ENCODE data around the gene FRMD4A. TPM values are rescaled to one million over a fixed set of nuclear protein-coding genes. Genes with fewer than 3 reads are reported as not detected.

FRMD4A gene
- total RNA-seq, 1 donor from 2014 or later = 28.2 TPM

DNA sequence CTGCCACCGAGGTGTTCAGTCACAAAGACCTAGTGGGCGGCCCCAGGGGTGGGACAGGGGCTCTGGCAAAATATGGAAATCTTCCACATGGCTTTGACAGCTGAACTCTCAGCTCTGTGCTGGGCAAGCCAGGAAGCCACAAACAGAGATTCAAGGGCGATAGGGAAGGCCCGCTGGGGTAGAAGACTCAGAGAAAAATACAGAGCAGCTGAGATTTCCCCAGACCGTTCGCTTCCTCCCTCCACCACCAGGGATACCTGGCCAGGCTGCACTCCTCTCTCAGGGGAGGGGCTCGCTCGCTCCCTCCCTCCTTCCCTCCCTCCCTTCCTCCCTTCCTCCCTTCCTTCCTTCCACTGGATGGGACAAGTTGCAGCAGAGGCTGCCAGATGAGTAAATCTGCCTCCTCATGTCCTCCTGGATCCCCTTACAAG is 483.5 kb downstream of the FRMD4A start:
- Histone ChIP-seq H3K36me3 (ENCODE audit: control insufficient read depth, insufficient read depth, low read length) (no peaks in the 10 kb centered on the region), H3K4me3 (ENCODE audit: low read depth, low read length) (no peak overlapping the region), H3K27me3 (ENCODE audit: control insufficient read depth, insufficient read depth, low read length) (no peaks in the 10 kb centered on the region)
- DNase-seq (ENCODE audit: low read depth) = no peak
- TF ChIP-seq, protein P1, sequence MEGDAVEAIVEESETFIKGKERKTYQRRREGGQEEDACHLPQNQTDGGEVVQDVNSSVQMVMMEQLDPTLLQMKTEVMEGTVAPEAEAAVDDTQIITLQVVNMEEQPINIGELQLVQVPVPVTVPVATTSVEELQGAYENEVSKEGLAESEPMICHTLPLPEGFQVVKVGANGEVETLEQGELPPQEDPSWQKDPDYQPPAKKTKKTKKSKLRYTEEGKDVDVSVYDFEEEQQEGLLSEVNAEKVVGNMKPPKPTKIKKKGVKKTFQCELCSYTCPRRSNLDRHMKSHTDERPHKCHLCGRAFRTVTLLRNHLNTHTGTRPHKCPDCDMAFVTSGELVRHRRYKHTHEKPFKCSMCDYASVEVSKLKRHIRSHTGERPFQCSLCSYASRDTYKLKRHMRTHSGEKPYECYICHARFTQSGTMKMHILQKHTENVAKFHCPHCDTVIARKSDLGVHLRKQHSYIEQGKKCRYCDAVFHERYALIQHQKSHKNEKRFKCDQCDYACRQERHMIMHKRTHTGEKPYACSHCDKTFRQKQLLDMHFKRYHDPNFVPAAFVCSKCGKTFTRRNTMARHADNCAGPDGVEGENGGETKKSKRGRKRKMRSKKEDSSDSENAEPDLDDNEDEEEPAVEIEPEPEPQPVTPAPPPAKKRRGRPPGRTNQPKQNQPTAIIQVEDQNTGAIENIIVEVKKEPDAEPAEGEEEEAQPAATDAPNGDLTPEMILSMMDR (IDR thresholded peaks at IDR 0.05; ENCODE audit: insufficient read depth, low read length, poor library complexity, severe bottlenecking) = no peak

DNA sequence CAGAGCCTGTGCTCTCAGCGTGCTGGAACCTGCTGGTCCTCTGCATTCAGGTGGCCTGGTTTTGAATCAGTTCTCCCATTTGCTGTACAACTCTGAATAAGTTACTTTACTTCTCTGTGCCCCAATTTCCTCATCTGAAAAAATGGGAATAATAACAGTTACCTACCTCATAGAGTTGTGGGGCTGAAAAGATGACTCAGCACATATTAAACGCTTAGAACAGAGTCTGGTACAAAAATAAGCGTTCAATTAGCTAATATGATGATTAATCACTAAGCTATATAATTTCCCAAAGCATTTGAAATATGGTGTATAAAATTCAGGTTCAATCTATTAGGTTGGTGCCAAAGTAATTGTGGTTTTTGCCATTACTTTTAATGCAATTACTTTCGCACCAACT is 484.8 kb downstream of the FRMD4A start:
- TF ChIP-seq, protein P1 (IDR thresholded peaks at IDR 0.05; ENCODE audit: insufficient read depth, low read length, poor library complexity, severe bottlenecking) = no peak
- Histone ChIP-seq H3K36me3 (ENCODE audit: control insufficient read depth, insufficient read depth, low read length) (no peaks in the 10 kb centered on the region), H3K27me3 (ENCODE audit: control insufficient read depth, insufficient read depth, low read length) (no peaks in the 10 kb centered on the region), H3K4me3 (ENCODE audit: low read depth, low read length) (no peak overlapping the region)
- DNase-seq (ENCODE audit: low read depth) = no peak

DNA sequence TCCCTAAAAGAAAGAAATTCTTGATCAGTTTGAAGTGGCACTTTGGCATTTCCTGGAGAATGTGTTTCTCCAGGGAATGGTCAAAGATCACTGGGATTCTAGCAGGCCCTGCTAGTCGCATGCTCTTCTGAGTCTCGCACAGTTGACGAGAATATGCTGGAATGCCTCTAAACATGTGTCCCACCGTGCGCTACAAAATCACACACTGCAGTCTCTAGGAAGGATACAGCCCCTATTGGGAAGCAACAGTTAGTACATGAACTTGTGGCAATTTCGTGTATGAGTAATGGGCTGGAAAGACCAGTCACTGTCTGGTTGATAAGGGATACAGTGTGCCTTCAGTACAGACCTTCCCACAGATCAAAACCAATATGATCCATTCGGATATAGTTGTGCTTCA is 486.1 kb downstream of the FRMD4A start:
- no peak for DNase-seq (ENCODE audit: low read depth)
- H3K27me3 ChIP-seq (ENCODE audit: control insufficient read depth, insufficient read depth, low read length) = no peaks in the 10 kb centered on the region
- no peak overlapping the region for H3K4me3 ChIP-seq (ENCODE audit: low read depth, low read length)
- TF ChIP-seq, protein P1 (IDR thresholded peaks at IDR 0.05; ENCODE audit: insufficient read depth, low read length, poor library complexity, severe bottlenecking) = no peak
- no peaks in the 10 kb centered on the region for H3K36me3 ChIP-seq (ENCODE audit: control insufficient read depth, insufficient read depth, low read length)

DNA sequence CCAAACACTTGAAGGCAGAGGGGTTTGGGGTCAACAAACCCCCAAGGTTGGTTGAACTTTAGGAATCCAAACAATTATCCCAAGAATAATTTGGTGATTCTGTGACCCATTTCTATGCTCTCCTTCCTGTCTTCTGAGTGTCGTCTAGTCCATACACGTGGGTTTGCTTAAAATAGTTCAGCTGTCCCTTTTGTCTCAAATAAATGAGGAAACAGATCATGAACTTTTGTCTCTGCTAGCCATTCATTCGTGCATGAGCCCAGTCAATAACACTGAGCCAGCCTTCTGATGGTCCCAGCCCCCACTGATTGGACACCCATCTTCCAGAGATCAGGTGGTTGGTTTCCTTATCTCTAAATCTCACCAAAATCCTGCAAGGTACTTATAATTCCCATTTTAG is 488.6 kb downstream of the FRMD4A start:
- DNase-seq (ENCODE audit: low read depth) = no peak
- no peak overlapping the region for H3K4me3 ChIP-seq (ENCODE audit: low read depth, low read length)
- TF ChIP-seq, protein P1 (IDR thresholded peaks at IDR 0.05; ENCODE audit: insufficient read depth, low read length, poor library complexity, severe bottlenecking) = no peak

DNA sequence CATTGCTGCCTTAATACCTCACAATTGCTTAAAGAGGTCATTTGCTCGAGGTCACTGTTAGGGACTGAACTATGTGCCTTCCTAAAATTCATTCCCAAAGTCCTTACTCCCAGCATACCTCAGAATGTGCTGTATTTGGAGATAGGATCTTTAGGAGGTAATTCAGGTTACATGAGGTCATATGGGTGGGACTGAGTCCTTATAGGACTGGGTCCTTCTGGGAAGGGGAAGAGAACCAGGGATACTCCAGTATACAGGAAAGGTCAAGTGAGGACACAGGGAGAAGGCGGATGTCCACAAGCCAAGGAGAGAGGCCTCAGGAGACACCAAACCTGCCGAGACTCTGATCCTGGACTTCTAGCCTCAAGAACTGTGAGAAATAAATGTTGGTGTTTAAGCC is 490.7 kb downstream of the FRMD4A start:
- DNase-seq (ENCODE audit: low read depth) = no peak
- TF ChIP-seq, protein P1 (IDR thresholded peaks at IDR 0.05; ENCODE audit: insufficient read depth, low read length, poor library complexity, severe bottlenecking) = no peak
- no peaks in the 10 kb centered on the region for H3K36me3 ChIP-seq (ENCODE audit: control insufficient read depth, insufficient read depth, low read length)
- H3K27me3 ChIP-seq (ENCODE audit: control insufficient read depth, insufficient read depth, low read length) = no peaks in the 10 kb centered on the region
- no peak overlapping the region for H3K4me3 ChIP-seq (ENCODE audit: low read depth, low read length)

More for the DNA sequence above, 488.6 kb downstream of the FRMD4A start:
- no peaks in the 10 kb centered on the region for H3K27me3 ChIP-seq (ENCODE audit: control insufficient read depth, insufficient read depth, low read length)
- H3K36me3 ChIP-seq (ENCODE audit: control insufficient read depth, insufficient read depth, low read length) = no peaks in the 10 kb centered on the region

DNA sequence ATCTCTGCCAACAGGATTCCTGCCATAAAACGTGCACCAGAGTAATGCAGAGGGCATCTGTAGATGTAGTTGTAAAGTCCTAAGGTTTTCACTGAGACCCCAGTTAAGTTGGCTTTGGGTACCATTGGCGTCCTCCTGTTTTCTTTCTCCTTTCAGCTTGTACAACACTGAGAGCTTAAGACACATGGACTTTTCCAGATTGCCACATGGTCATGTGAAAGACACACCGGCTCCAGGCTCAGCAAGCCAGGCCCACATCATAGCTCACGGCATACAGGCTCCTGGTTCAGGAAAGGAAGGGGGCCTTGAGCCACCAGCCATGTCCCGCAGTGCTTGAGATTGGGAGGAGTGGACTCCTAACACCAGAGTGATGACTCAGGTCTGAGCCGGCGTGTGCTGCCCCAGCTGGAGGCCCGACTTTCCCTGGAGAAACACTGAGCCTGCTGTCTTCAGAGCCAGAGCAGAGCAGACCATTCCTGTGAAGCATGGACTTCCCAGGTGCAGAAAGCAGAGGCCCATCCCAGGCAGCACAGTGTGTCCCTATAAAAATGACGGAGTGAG is 491.2 kb downstream of the FRMD4A start:
- no peaks in the 10 kb centered on the region for H3K27me3 ChIP-seq (ENCODE audit: control insufficient read depth, insufficient read depth, low read length)
- TF ChIP-seq, protein P1 (IDR thresholded peaks at IDR 0.05; ENCODE audit: insufficient read depth, low read length, poor library complexity, severe bottlenecking) = no peak
- peak; percentile 59 for DNase-seq (ENCODE audit: low read depth)
- H3K36me3 ChIP-seq (ENCODE audit: control insufficient read depth, insufficient read depth, low read length) = no peaks in the 10 kb centered on the region
- no peak overlapping the region for H3K4me3 ChIP-seq (ENCODE audit: low read depth, low read length)
